HG02938 (cell line): ENCODE results near the gene PCNX1.

Experiments
- ATAC-seq: cut with Tn5 transposase; IDR thresholded peaks from one replicate; pipeline ENCODE4 v1.9.1; 2021; ENCODE audit warnings: mild to moderate bottlenecking, moderate library complexity; ENCODE audit not compliant: unreplicated experiment

Gene PCNX1

DNA sequence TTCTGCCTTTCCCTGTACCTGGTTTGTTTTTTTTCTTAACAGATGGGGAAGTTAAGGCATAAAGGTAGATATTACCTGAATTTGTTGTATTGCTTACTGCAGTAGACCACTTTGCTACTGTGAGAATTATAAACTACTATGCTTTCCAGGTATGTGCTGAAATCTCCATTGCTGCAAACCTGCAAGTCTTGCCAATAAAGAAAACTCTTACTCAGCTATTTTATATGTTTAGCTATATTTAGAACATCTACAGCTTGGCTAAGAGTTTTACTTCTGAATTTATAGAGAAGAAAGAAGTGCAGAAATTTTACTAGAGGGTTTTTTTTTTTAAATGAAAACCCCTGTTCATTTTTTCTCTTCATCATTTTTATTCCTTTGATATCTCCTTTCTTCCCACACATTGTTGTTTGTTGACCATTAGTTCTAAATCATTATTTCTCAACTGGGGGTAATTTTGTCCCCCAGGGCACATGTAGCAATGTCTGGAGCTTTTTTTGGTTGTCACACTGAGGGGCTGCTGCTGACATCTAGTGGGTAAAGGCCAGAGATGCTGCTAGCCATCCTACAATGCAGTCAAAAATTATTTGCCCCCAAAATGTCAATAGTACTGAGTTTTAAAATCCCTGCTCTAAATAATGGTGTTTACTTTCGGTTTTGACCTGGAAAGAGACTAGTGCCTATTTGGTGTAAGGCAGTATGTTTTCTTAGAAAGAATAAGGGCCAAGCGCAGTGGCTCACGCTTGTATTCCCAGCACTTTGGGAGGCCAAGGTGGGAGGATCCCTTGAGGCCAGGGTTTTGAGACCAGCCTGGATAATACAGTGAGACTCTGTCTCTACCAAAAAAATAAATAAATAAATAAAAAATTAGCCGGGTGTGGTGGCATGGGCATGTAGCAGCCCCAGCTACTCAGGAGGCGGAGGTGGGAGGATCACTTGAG is 48.6 kb downstream of the PCNX1 start:
- ATAC-seq = no peak

DNA sequence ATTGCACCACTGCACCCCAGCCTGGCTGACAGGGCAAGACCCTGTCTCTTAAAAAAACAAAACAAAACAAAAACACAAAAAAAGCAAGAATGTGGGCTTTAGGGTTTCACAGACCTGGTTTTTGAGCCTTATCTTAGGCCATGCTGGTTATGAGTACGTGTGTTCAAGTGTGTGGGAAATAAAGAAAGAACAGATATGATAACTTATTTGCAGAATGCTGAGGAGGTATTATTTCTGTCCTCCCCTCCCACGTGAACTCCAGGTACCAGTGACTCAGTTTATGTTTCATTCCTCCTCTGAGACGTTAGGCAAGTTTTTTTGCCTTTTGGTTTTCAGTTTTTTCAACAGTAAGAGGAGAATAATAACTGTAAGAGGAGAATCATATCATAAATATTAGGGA is 49.3 kb downstream of the PCNX1 start:
- no peak for ATAC-seq

DNA sequence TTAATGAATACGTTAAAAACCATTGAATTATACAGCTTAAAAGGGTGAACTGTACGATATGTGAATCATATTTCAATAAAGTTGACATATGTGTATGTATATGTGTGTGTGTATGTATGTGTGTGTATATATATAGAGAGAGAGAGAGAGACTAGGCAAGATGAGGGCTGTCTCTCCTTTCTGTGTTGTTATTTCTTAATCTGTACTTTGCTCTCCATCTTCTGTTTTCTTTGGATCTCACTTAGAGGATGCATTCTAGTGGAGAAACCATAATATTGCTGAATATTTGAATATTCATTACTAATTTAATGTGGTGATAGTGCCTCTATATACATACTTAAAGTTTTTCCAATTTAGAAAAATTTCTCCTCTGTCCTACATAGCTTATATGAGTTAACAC is 50.5 kb downstream of the PCNX1 start:
- no peak for ATAC-seq

DNA sequence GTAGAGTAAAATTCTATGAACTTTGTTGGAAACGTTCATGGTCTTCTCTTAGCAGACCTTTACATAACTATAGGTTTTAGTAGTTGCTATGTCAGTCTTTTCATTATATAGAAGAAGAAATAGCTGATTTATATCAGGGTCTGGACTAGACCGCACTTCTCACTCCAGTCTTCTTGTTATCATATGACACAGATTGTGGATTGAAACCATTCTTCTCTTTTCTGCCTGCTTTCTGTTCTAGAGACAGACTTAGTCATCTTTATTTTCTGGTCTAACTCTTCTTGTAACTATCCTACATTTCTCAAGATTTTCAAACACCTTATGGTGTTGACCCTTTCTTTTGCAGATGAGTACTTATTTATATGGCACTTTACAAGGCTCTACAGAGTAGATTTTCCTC is 55.7 kb downstream of the PCNX1 start:
- no peak for ATAC-seq

DNA sequence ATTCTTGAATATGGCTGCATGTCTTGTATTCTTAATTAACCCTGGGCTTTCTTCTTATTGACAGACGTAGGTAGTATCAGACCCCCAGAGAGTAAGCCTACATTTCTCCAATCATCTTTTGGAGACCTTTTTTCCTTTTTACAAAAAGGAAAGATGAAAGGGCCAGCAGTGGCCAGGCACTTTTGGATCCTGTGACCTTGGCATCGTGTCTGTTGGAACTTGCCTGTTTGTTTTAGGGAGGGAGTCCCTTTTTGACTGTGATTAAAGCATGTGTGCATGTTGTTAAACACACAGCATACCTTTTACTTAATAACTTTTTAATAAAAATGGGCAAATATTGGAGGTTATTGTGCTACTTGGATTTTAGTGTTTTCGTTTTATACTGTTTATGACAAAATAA is 57.2 kb downstream of the PCNX1 start:
- ATAC-seq = no peak

DNA sequence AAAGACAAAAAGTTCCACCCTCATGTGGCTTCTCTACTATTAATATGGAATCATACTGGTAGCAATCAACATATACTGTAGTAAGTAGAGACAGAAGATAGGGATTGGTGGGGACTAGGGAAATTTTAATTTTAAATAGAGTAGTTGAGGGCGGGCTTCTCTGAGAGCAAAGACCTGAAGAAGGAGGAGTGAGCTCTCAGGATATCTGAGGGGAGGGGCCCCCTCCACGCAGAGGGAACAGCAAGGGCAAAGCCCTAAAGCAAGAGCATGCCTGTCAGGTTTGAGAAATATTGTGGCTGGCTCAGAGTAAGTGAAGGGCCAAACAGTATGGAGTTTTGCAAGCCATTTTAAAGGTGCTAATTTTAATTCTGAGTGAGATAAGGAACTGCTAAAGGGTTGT is 64.3 kb downstream of the PCNX1 start:
- ATAC-seq = no peak

DNA sequence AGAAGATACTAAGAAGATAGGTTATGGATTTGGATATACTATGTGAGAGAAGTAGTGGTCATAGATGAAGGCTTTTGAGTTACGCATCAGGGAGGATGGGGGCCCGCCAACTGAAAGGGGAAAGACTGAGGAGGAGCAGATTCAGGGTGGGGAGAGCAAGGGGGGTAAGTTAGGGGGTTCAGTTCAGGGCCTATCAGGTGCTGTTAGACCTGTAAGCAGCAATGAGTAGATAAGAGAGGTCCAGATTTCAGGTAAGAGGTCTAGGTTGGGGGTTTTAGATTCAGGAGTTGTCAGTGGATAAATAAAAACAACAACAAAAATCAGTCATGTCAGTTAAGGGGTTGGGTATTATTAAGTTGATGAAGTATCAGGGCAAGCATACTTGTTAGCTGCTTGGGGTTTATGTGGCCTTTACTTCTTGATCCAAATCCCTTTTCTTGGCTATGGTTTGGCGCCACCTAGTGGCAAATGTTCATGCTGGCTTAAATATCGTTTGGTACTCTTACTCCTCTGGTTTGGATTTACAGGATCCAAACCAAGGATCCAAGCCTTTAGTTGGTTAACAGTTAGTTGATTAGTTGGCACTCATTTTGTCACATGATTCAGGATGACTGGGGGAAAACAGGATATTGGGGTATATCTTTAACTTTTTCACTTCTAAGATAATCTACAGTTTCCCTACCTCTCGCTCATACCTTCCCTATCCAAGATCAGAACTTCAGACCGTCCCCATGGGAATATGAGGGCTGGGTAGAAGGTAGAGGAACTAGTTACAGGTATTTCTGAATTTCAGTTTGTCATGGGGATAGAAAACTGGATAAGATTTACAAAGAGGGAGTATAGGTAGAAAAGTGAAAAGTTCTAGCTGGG is 65.1 kb downstream of the PCNX1 start:
- ATAC-seq = no peak

DNA sequence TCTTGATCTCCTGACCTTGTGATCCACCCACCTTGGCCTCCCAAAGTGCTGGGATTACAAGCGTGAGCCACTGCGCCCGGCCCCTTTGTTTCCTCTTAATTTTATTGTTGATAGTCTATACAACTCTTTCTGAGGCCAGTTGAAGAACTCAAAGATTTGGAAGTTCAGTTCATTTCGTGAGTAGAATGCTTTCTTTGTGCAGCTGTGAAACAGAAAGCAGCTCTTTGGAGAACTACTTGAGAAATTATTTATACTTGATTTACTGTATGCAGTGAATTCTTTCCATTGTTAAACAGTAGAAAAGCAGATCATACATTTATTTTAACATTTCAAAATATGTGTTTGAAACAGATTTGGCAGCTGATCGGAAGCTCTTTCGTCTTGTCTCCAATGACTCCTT is 69.3 kb downstream of the PCNX1 start:
- no peak for ATAC-seq

DNA sequence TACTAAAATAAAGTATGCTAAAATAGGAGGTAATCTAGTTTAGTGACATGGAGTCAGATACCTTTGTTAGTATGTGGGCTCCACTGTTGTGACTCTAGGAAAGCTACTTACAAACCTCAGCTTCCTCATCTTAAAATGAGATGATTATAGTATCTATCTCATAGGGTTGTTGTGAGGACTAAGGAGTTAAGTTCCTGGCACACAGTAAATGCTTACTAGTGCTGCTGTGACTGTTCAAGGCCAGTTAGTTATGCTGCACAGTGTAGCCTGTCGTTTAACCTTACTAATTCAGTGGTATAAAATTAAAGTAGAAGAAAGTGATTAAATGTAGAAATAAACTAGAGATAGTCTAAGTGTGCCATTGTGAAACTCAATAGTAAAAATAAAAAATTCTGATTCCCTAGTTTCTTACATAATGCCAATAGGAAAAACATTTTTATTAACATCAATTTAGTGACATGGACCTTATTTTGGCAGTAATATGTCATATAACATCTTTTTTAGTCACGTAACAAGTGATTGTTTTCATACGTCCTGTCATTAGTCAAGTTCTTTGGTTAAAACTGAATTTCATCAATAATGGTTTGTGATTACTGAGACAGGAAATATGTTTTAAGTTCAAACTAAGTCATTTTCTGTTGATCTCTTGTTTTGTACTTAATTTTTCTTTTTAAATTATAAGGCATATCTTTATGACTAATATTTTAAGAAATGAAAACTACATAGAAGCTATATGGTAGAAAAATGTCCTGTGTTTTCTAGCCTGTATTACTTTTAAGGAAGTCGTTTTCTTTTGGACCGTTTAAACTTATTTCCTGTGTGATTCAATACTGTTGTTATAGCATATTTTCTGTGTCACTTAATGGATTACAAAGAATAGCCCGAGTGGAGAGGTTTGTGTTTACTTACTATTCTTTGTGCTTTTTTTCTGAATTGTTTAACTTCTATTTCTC is 74.0 kb downstream of the PCNX1 start:
- ATAC-seq = no peak

DNA sequence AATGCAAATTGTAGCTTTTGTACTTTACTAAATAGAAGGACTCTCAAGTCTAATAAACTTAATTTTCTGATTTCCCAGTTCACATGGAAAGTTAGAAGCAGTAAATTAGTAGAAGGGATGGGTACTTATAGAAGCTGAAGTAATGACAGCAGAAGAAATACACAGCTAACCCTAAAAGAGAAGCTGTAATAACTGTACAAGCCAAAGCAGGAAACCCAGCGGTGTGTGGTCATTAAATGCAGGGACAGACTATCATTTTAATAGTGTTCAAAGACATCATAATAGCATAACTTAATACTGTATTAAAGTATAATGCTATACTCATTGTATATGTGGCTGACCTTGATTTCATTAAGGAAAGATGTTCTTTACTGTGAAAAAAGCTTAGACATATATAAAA is 74.9 kb downstream of the PCNX1 start:
- no peak for ATAC-seq

DNA sequence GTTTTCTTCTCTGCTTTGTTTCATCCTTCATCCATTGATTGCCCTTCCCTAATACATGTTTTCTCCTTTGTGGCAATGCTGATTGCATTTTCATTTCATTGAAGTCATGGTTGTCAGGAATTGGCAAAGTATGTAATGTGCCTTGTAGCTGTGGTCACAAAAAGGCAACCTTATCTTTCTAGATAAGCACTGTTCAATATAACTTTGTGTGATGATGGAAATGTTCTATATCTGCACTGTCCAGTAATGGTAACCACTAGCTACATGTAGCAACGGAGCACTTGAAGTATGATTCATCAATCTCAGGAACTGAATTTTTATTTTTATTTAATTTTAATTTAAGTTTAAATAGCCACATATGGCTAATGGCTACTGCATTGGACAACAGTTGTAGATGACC is 79.8 kb downstream of the PCNX1 start:
- no peak for ATAC-seq

DNA sequence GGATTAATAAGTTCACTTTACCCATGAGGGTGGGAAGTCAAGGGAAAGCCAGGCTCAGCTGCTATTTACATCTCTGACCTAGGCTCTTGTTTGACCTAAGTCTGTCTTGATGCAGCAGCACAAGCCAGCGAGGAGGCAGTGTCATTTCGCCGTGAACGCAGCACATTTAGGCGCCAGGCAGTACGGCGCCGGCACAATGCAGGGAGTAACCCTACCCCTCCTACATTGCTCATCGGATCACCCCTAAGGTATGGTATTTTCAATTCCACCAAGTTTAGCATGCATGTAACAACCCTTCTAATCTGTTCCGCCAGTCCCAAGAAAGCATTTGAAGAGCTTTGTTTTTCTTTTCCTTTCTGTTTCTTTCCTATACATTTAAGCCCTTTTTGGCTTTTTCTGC is 81.2 kb downstream of the PCNX1 start:
- no peak for ATAC-seq

DNA sequence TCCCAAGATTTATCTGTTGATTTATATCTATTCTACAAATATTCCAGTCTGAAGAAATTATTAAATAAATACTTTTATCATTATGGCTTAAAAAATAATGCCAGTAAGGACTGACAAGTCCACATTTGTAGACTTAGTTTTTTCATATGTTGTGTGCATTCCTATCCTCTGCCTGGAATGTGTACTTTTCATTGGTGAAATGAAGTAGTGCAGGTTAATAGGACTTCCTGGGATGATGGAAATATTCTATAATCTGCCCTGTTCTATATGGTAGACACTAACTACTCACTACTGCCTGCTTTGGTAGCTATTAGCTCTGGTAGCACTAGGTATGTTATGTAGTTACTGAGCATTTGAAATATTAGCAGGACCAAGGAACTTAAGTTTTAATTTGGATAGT is 86.7 kb downstream of the PCNX1 start:
- no peak for ATAC-seq

DNA sequence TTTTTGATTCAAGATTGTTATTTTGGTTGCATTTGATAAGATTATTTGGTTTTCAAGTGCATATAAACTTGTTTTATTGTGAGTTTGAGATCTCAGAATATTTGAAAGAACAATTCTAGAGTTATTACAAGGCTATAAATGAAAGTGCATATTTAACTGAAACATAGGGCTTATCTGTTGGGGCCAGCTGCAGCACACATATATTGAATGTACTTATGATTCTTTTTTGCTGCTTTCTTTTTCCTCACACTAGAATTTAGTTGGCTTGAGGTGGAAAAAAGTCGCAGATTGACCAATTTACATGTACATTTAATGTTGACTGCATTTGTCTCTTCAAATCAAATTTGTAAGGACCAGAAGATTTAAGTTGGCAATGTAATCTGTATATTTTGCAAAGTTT is 88.0 kb downstream of the PCNX1 start:
- no peak for ATAC-seq

DNA sequence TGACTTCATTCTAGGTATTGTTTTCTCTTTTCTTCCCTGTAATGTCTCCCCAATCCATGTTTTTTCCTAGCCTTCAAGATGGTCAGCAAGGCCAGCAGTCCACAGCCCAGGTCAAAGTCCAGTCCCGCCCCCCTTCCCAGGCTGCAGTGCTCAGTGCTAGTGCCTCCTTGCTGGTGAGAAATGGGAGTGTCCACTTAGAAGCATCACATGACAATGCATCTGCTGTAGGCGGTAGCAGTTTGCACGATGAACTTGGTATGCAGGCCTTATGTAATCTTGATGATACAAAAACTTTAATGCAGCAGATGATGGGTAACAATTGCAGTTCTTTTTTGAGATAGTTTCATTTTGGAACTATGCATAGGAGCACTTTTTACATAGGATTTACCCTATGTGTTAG is 88.4 kb downstream of the PCNX1 start:
- ATAC-seq = no peak

DNA sequence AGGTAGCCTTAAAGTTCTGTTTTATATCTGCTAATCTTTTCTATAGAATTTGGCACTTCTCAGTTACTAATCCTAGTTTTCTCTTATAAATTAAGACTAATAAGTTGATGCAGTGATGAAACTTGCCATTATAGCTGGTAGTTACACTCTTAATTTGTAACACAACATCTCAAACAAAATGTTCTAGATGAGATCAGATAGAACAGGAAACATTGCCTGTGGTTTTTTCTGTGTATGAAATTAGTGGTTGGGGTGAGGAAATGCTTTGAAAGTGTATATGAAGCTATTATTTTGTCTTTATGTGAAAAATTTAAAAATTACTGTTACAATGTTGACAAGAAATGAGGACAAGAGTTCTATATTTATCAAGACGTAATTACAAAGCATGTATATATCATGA is 91.9 kb downstream of the PCNX1 start:
- no peak for ATAC-seq

DNA sequence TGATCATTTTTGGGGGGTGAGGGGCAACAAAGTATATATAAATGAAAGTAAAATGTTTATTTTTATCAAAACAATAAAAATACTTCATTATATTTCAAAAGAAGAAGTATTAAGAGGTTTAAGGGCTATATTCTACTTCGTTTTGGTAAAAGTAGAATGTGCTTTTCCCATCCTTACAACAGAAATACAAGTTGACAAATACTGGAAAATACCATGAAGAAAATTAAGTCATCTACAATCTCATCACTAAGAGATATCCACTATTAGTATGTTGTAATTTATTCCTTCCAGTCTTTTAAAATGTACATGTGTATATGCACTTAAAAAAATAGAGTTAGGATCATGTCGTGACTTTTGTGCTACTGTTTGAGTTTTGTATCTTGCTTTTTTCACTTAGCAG is 92.8 kb downstream of the PCNX1 start:
- ATAC-seq = no peak

DNA sequence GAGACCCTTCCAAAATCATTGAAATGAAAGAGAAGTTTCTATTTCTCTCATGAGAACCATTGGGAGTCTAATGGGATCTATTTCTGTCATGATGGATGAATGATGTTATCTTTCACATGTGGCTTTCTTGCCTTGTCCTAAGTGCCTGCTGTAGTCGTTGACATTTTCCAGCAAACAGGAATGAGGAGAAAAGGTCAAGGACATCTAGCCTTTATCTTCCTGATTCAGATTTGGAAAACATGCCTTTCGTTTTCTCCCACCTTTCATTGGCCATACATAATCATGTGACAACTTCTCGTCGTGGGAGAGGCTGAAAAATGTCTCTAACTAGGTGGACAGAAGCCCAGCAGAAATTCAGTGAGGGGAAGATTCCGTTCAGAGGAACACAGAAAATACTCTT is 94.5 kb downstream of the PCNX1 start:
- no peak for ATAC-seq

DNA sequence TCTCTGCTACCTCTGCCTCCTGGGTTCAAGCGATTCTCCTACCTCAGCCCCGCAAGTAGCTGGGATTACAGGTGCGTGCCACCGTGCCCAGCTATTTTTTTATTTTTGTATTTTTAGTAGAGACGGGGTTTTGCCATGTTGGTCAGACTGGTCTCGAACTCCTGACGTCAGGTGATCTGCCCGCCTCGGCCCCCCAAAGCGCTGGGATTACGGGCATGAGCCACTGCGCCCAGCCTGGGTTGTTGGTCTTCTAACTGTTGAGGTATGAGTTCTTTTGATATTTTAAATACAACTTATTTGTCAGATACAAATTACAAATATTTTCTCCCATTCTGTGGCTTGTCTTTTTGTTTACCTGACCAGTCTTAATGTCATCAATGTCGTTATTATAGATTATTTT is 95.9 kb downstream of the PCNX1 start:
- ATAC-seq = no peak

DNA sequence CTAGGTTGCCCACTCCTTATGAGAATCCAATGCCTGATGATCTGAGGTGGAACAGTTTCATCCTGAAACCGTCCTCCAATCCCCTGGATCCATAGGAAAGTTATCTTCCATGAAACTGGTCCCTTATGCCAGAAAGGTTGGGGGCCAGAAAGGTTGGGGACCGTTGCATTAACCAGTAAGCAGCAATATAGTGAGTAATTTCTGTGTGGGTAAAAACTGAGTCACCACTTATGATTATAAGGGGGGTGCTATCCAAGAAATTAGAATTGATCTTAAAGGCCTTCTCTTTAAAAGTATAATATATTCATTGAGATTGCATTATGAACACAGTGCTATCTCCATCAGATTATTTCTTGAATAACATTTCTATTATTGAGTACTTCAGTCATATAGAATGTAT is 97.2 kb downstream of the PCNX1 start:
- no peak for ATAC-seq

DNA sequence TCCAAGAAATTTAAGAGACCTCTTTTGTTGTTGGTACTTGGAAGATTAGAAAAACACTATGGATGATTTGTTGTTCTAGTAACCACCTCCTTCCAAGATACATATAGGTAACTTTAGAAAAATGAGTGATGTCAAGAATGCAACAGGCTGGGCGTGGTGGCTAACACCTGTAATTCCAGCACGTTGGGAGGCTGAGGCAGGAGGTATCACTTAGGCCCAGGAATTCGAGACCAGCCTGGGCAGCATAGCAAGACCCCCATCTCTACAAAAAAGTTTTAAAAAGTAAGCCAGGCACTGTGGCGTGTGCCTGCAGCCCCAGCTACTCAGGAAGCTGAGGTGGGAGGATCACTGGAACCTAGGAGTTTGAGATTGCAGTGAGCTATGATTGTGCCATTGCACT is 97.8 kb downstream of the PCNX1 start:
- no peak for ATAC-seq
